Chondrocyte (in vitro differentiated cells): ENCODE measurements around the gene EPB41L2. TPM values are rescaled to one million over a fixed set of nuclear protein-coding genes. Genes with fewer than 3 reads are reported as not detected.

Experiments used
- DNase-seq: peaks from one replicate; pipeline ENCODE4 v3.0.0; 2021; ENCODE audit warnings: mixed read lengths, low spot score
- H3K27ac Mint-ChIP-seq: one replicate; pipeline ENCODE4 v1.8.0; 2021; ENCODE audit warnings: mild to moderate bottlenecking, moderate library complexity, mixed read lengths; ENCODE audit not compliant: unreplicated experiment
- H3K27me3 Mint-ChIP-seq: 2 replicates; pipeline ENCODE4 v1.8.0; 2021; ENCODE audit warnings: low read depth, mixed read lengths
- H3K36me3 Mint-ChIP-seq: 2 replicates; pipeline ENCODE4 v1.8.0; 2021; ENCODE audit warnings: low read depth, mixed read lengths
- H3K4me1 Mint-ChIP-seq: 2 replicates; pipeline ENCODE4 v1.8.0; 2021; ENCODE audit warnings: low read depth, mild to moderate bottlenecking, mixed read lengths
- H3K4me3 Mint-ChIP-seq: one replicate; pipeline ENCODE4 v1.8.0; 2021; ENCODE audit warnings: mild to moderate bottlenecking, moderate library complexity, mixed read lengths; ENCODE audit not compliant: unreplicated experiment
- H3K9me3 Mint-ChIP-seq: 2 replicates; pipeline ENCODE4 v1.8.0; 2021; ENCODE audit warnings: low read depth, mixed read lengths
- CTCF ChIP-seq: fragments of 200-600 bp; sonication (generic); IDR thresholded peaks from 2 replicates; pipeline ENCODE4 v1.5.0; 2021; ENCODE audit warnings: antibody characterized with exemption, mild to moderate bottlenecking, moderate library complexity
- total RNA-seq: library from RNA; stranded (reverse); gene quantifications from 3 replicates; pipeline ENCODE4 v1.2.1, GENCODE V29; 2021

The EPB41L2 gene
- total RNA-seq, 1 donor from 2014 or later, result 65.8 TPM

GRCh38 chr6:131022691-131023090 is 40.4 kb downstream of the EPB41L2 start:
- DNase-seq, result no peak
- H3K27ac Mint-ChIP-seq, result no peak overlapping the region
- no peak for TF ChIP-seq CTCF
- H3K4me3 Mint-ChIP-seq, result no peak overlapping the region
- no peaks in the 10 kb centered on the region for H3K27me3 Mint-ChIP-seq
- peaks cover 12% of the 10 kb centered on the region for H3K4me1 Mint-ChIP-seq
- H3K9me3 Mint-ChIP-seq, result no peaks in the 10 kb centered on the region
- no peaks in the 10 kb centered on the region for H3K36me3 Mint-ChIP-seq

GRCh38 chr6:131017962-131018361 is 45.1 kb downstream of the EPB41L2 start:
- H3K4me3 Mint-ChIP-seq, result no peak overlapping the region
- H3K4me1 Mint-ChIP-seq, result peaks cover 35% of the 10 kb centered on the region
- H3K36me3 Mint-ChIP-seq, result no peaks in the 10 kb centered on the region
- no peaks in the 10 kb centered on the region for H3K27me3 Mint-ChIP-seq
- no peaks in the 10 kb centered on the region for H3K9me3 Mint-ChIP-seq
- no peak for TF ChIP-seq CTCF
- no peak for DNase-seq
- H3K27ac Mint-ChIP-seq, result no peak overlapping the region

- H3K9me3 Mint-ChIP-seq, result no peaks in the 10 kb centered on the region
- H3K27me3 Mint-ChIP-seq, result no peaks in the 10 kb centered on the region
- H3K36me3 Mint-ChIP-seq, result no peaks in the 10 kb centered on the region
- H3K4me1 Mint-ChIP-seq, result peaks cover 41% of the 10 kb centered on the region
- no peak for TF ChIP-seq CTCF
- DNase-seq, result no peak
- H3K4me3 Mint-ChIP-seq, result no peak overlapping the region
- no peak overlapping the region for H3K27ac Mint-ChIP-seq
Measured at GRCh38 chr6:131015630-131016263, 47.3 kb downstream of the EPB41L2 start.

- DNase-seq, result no peak
- H3K27me3 Mint-ChIP-seq, result no peaks in the 10 kb centered on the region
- no peak overlapping the region for H3K4me3 Mint-ChIP-seq
- peaks cover 41% of the 10 kb centered on the region for H3K4me1 Mint-ChIP-seq
- no peak overlapping the region for H3K27ac Mint-ChIP-seq
- H3K9me3 Mint-ChIP-seq, result no peaks in the 10 kb centered on the region
- TF ChIP-seq CTCF, result no peak
- H3K36me3 Mint-ChIP-seq, result no peaks in the 10 kb centered on the region
Measured at GRCh38 chr6:131015025-131015591, 47.9 kb downstream of the EPB41L2 start.

- Mint-ChIP-seq H3K36me3 (no peaks in the 10 kb centered on the region), H3K27me3 (no peaks in the 10 kb centered on the region), H3K4me3 (no peak overlapping the region), H3K9me3 (no peaks in the 10 kb centered on the region), H3K27ac (peak overlapping the region; percentile 63), H3K4me1 (peaks cover 41% of the 10 kb centered on the region)
- no peak for TF ChIP-seq CTCF
- no peak for DNase-seq
Measured at GRCh38 chr6:131014080-131014776, 48.8 kb downstream of the EPB41L2 start.
